Body of pancreas (tissue), 4 donors: ENCODE results near the gene NOP58.
"Not testable (repeated sequence)": the region's sequence is repeated elsewhere in the genome, so short reads cannot be mapped to it uniquely, and the experiment has no call there.

Source experiments
- CTCF ChIP-seq, 7 experiments: fragments of 450-650 bp in 4 of 7; fragments of 200-600 bp in 3 of 7; sonication (generic) in 3 of 7; IDR thresholded peaks; one replicate each; pipeline ENCODE4 v1.5.1; 2016 to 2019; ENCODE audit warnings: antibody characterized with exemption in 7 of 7
- POLR2A ChIP-seq, 3 donors: fragments of 450-650 bp; IDR thresholded peaks; one replicate each; pipeline ENCODE4 v1.6.1; 2016; ENCODE audit warnings: antibody characterized with exemption in 3 of 3, mild to moderate bottlenecking in 2 of 3

GRCh38 chr2:202276078-202276720 is 10.6 kb downstream of the NOP58 start:
- not testable (repeated sequence) for TF ChIP-seq POLR2A, CTCF (IDR thresholded peaks at IDR 0.05)
